ENCODE data around the gene DPH6. TPM values are rescaled to one million over a fixed set of nuclear protein-coding genes. Genes with fewer than 3 reads are reported as not detected.

DPH6 gene
- total RNA-seq, 1 experiment from 2014 or later = 20.3 TPM

DNA sequence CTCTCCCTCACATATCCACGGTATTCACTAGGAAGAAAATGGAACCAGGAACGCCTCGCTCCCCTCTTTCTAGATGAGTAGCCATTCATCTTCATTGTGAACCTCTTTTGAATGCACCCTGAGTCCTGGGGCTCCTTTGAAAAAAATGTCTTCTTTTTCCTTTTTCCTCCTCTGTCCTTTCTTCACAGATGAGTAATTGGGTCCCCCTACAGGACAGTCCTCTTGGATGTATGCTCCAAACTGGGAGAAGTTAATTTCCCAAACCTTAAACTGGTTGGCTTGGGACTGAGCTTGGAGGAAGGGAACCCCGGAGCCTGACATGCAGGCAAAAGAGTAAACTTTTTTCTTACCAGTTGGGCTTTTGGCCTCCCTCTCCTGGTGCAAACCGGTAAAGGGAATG lies 108.8 kb downstream of the DPH6 start:
- no peak for TF ChIP-seq CTCF (IDR thresholded peaks at IDR 0.05; ENCODE audit: unreplicated experiment)
- BruUV-seq (replicated peaks) = no TSS peak
- H3K4me3 Mint-ChIP-seq (ENCODE audit: unreplicated experiment) = no peak overlapping the region
- no peaks in the 10 kb centered on the region for H3K9me3 Mint-ChIP-seq (ENCODE audit: unreplicated experiment)
- CTCF ChIA-PET = interaction anchor here (0.6 to 3.4 kb wide), 4 partner anchors 71 to 361 kb away, joined by 3 to 18 read pairs (median 3); no protein-coding TSS in a partner anchor
- intact Hi-C loops (cut with micrococcal nuclease) = no loop called here
- H3K27me3 Mint-ChIP-seq (ENCODE audit: insufficient read depth, unreplicated experiment) = no peaks in the 10 kb centered on the region
- H3K4me1 Mint-ChIP-seq (ENCODE audit: insufficient read depth, unreplicated experiment) = no peaks in the 10 kb centered on the region
- H3K36me3 Mint-ChIP-seq (ENCODE audit: insufficient read depth, unreplicated experiment) = peaks cover 7% of the 10 kb centered on the region
- POLR2A ChIA-PET = no interaction called here
- DNase-seq (ENCODE audit: unreplicated experiment) = peak; percentile 6
- no peak overlapping the region for H3K27ac Mint-ChIP-seq (ENCODE audit: low read depth, unreplicated experiment)

DNA sequence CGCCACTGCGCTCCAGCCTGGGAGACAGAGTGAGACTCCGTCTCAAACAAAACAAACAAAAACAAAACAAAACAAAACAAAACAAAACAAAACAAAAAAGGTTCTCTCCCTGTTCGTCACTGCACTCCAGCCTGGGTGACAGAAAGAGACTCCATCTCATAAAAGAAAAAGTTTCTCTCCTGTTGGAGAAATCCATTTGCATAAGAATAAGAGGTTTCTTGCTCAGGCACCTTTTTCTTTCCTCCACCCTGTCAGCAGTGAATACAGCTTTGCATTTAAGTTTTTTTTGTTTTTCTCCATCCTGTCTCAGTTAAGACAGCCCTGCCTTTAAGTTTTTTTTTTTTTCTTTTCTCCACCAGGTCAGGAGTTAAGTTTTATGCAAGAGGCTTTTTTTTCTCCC lies 109.5 kb downstream of the DPH6 start:
- intact Hi-C loops (cut with micrococcal nuclease) = no loop called here
- no peak overlapping the region for H3K27ac Mint-ChIP-seq (ENCODE audit: low read depth, unreplicated experiment)
- no peak overlapping the region for H3K4me3 Mint-ChIP-seq (ENCODE audit: unreplicated experiment)
- ChIA-PET CTCF (interaction anchor here (0.6 to 6.2 kb wide), 7 partner anchors 8 to 147 kb away, joined by 3 to 44 read pairs (median 3); no protein-coding TSS in a partner anchor), POLR2A (no interaction called here)
- H3K9me3 Mint-ChIP-seq (ENCODE audit: unreplicated experiment) = no peaks in the 10 kb centered on the region
- H3K27me3 Mint-ChIP-seq (ENCODE audit: insufficient read depth, unreplicated experiment) = no peaks in the 10 kb centered on the region
- no peak for TF ChIP-seq CTCF (IDR thresholded peaks at IDR 0.05; ENCODE audit: unreplicated experiment)
- BruUV-seq (replicated peaks) = no TSS peak
- no peaks in the 10 kb centered on the region for H3K4me1 Mint-ChIP-seq (ENCODE audit: insufficient read depth, unreplicated experiment)
- H3K36me3 Mint-ChIP-seq (ENCODE audit: insufficient read depth, unreplicated experiment) = peaks cover 7% of the 10 kb centered on the region
- no peak for DNase-seq (ENCODE audit: unreplicated experiment)

- no peak for DNase-seq (ENCODE audit: unreplicated experiment)
- no peak overlapping the region for H3K4me3 Mint-ChIP-seq (ENCODE audit: unreplicated experiment)
- no peaks in the 10 kb centered on the region for H3K9me3 Mint-ChIP-seq (ENCODE audit: unreplicated experiment)
- no peak for TF ChIP-seq CTCF (IDR thresholded peaks at IDR 0.05; ENCODE audit: unreplicated experiment)
- H3K27me3 Mint-ChIP-seq (ENCODE audit: insufficient read depth, unreplicated experiment) = no peaks in the 10 kb centered on the region
- BruUV-seq (replicated peaks) = no TSS peak
- intact Hi-C loops (cut with micrococcal nuclease) = no loop called here
- peaks cover 6% of the 10 kb centered on the region for H3K4me1 Mint-ChIP-seq (ENCODE audit: insufficient read depth, unreplicated experiment)
- no peak overlapping the region for H3K27ac Mint-ChIP-seq (ENCODE audit: low read depth, unreplicated experiment)
- POLR2A ChIA-PET = no interaction called here
- CTCF ChIA-PET = interaction anchor here (0.5 to 6.2 kb wide), 3 partner anchors 13 to 1643 kb away, joined by 3 to 44 read pairs (median 16); no protein-coding TSS in a partner anchor
- H3K36me3 Mint-ChIP-seq (ENCODE audit: insufficient read depth, unreplicated experiment) = peaks cover 7% of the 10 kb centered on the region
These were observed 114.7 kb downstream of the DPH6 start for GRCh38 chr15:35431281-35431680.

DNA sequence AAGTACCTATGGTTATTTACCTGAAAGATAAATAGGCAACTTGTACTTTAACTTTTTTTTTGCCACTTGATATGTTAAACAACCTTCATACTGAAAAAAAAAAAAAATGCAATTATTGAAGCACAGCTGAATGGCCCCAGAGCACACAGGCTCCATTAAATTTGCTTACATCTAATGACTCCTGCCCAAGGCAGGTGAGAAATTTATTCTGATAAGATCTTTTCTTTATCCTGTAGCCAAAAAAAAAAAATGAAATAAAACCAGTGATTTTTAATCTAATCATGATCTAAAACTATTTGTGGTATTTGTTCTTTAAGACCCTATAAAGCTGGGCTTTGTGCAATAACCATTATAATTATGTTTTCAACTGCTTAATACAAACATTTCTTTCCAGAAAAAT lies 115.7 kb downstream of the DPH6 start:
- POLR2A ChIA-PET = interaction anchor here (0.7 kb wide), 1 partner anchor 1223 kb away, joined by 4 read pairs; no protein-coding TSS in a partner anchor
- CTCF ChIA-PET = interaction anchor here (1.2 to 6.2 kb wide), 3 partner anchors 14 to 352 kb away, joined by 6 to 44 read pairs (median 16); no protein-coding TSS in a partner anchor
- peaks cover 6% of the 10 kb centered on the region for H3K4me1 Mint-ChIP-seq (ENCODE audit: insufficient read depth, unreplicated experiment)
- H3K36me3 Mint-ChIP-seq (ENCODE audit: insufficient read depth, unreplicated experiment) = peaks cover 2% of the 10 kb centered on the region
- no TSS peak for BruUV-seq (replicated peaks)
- TF ChIP-seq CTCF (IDR thresholded peaks at IDR 0.05; ENCODE audit: unreplicated experiment) = no peak
- DNase-seq (ENCODE audit: unreplicated experiment) = no peak
- H3K27ac Mint-ChIP-seq (ENCODE audit: low read depth, unreplicated experiment) = no peak overlapping the region
- H3K27me3 Mint-ChIP-seq (ENCODE audit: insufficient read depth, unreplicated experiment) = no peaks in the 10 kb centered on the region
- H3K4me3 Mint-ChIP-seq (ENCODE audit: unreplicated experiment) = no peak overlapping the region
- no peaks in the 10 kb centered on the region for H3K9me3 Mint-ChIP-seq (ENCODE audit: unreplicated experiment)
- intact Hi-C loops (cut with micrococcal nuclease) = no loop called here

Measured in MCF 10A (cell line).